GM12891 (cell line): ENCODE results near the gene OR2L8. TPM values are rescaled to one million over a fixed set of nuclear protein-coding genes. Genes with fewer than 3 reads are reported as not detected.

Source experiments
- DNase-seq: peaks from one replicate; pipeline ENCODE4 v3.0.0; 2011; ENCODE audit warnings: low spot score; ENCODE audit not compliant: insufficient read length
- FAIRE-seq: peaks from 2 replicates; lab custom pipeline; 2011; peaks lifted over from hg19 to GRCh38; lab: Jason Lieb, UNC
- PAX5 ChIP-seq: IDR thresholded peaks from 2 replicates; pipeline ENCODE4 v1.6.1; 2011; ENCODE audit warnings: low read length, moderate library complexity, mild to moderate bottlenecking; ENCODE audit not compliant: insufficient read depth, severe bottlenecking
- POLR2A ChIP-seq: IDR thresholded peaks from 2 replicates; pipeline ENCODE4 v1.6.1; 2011; ENCODE audit warnings: low read depth, low read length, control low read depth
- POLR2AphosphoS5 ChIP-seq: IDR thresholded peaks from 2 replicates; pipeline ENCODE4 v1.6.1; 2011; ENCODE audit warnings: low read depth, low read length, control low read depth
- POU2F2 ChIP-seq: IDR thresholded peaks from 2 replicates; pipeline ENCODE4 v1.6.1; 2011; ENCODE audit warnings: low read depth, mild to moderate bottlenecking, control low read depth, low read length, moderate library complexity
- SPI1 ChIP-seq: IDR thresholded peaks from 2 replicates; pipeline ENCODE4 v1.6.1; 2011; ENCODE audit warnings: low read depth, low read length, control low read depth
- TAF1 ChIP-seq: IDR thresholded peaks from 2 replicates; pipeline ENCODE4 v1.6.1; 2011; ENCODE audit warnings: low read depth, low read length, control low read depth
- polyA plus RNA-seq: library from polyadenylated mRNA; unstranded; fragments of >200 nt; gene quantifications from one replicate; pipeline ENCODE4 v1.2.1, GENCODE V29; 2012; ENCODE audit warnings: low read depth, missing spikeins, inconsistent platforms; ENCODE audit not compliant: missing spikeins

The OR2L8 gene
- not detected for polyA plus RNA-seq

GRCh38 chr1:247948558-247948957, at the start of gene OR2L8:
Gene OR2L8, plus strand, starts transcription at chr1:247948858. Its CDS starts 0 bp downstream, at chr1:247948858.
- no peak for DNase-seq
- no peak for TF ChIP-seq PAX5
- TF ChIP-seq POU2F2 = no peak
- no peak for TF ChIP-seq POLR2A
- TF ChIP-seq SPI1 = no peak
- no peak for TF ChIP-seq POLR2AphosphoS5
- FAIRE-seq = no peak

- TF ChIP-seq PAX5 (no peak), POU2F2 (no peak), POLR2AphosphoS5 (no peak)
- DNase-seq = no peak
- no peak for FAIRE-seq
Measured at GRCh38 chr1:247904122-247904521, 44.5 kb upstream of the OR2L8 start.

- no peak for DNase-seq
- TF ChIP-seq PAX5 = no peak
- no peak for TF ChIP-seq POLR2A
- TF ChIP-seq POLR2AphosphoS5 = no peak
- TF ChIP-seq POU2F2 = no peak
- no peak for TF ChIP-seq SPI1
- TF ChIP-seq TAF1 = no peak
- no peak for FAIRE-seq
Measured at GRCh38 chr1:247905181-247905580, 43.5 kb upstream of the OR2L8 start.

GRCh38 chr1:247905910-247906503, 42.7 kb upstream of the OR2L8 start:
- no peak for TF ChIP-seq POLR2A
- TF ChIP-seq SPI1 = no peak
- no peak for TF ChIP-seq PAX5
- no peak for TF ChIP-seq POLR2AphosphoS5
- TF ChIP-seq POU2F2 = no peak
- TF ChIP-seq TAF1 = no peak
- FAIRE-seq (no peak), DNase-seq (no peak)

GRCh38 chr1:247906504-247907047, 42.1 kb upstream of the OR2L8 start:
- FAIRE-seq = no peak
- no peak for TF ChIP-seq POLR2A
- no peak for TF ChIP-seq SPI1
- TF ChIP-seq POU2F2 = no peak
- no peak for DNase-seq

- FAIRE-seq = no peak
- TF ChIP-seq POU2F2 (no peak), TAF1 (no peak), POLR2AphosphoS5 (no peak), SPI1 (no peak), PAX5 (no peak), POLR2A (no peak)
- no peak for DNase-seq
Measured at GRCh38 chr1:247908766-247909165, 39.9 kb upstream of the OR2L8 start.

GRCh38 chr1:247913786-247914185, 34.9 kb upstream of the OR2L8 start:
- no peak for TF ChIP-seq SPI1
- TF ChIP-seq TAF1 = no peak
- no peak for TF ChIP-seq PAX5
- no peak for TF ChIP-seq POLR2A
- no peak for TF ChIP-seq POU2F2
- DNase-seq = no peak
- no peak for FAIRE-seq

- DNase-seq = no peak
- no peak for TF ChIP-seq SPI1
- TF ChIP-seq POU2F2 = no peak
- TF ChIP-seq PAX5 = no peak
- TF ChIP-seq POLR2A = no peak
- no peak for TF ChIP-seq POLR2AphosphoS5
- no peak for TF ChIP-seq TAF1
- no peak for FAIRE-seq
Measured at GRCh38 chr1:247914941-247915662, 33.6 kb upstream of the OR2L8 start.

- FAIRE-seq = no peak
- TF ChIP-seq TAF1 (no peak), POU2F2 (no peak), PAX5 (no peak), POLR2AphosphoS5 (no peak), SPI1 (no peak), POLR2A (no peak)
- no peak for DNase-seq
Measured at GRCh38 chr1:247919952-247920351, 28.7 kb upstream of the OR2L8 start, which contains the start of gene OR2T8. Gene OR2T8, plus strand, starts transcription at chr1:247920252. Its CDS starts 766 bp downstream, at chr1:247921018.

- DNase-seq (no peak), FAIRE-seq (no peak)
- TF ChIP-seq POLR2AphosphoS5 = no peak
- TF ChIP-seq POU2F2 = no peak
- no peak for TF ChIP-seq POLR2A
- TF ChIP-seq SPI1 = no peak
- TF ChIP-seq TAF1 = no peak
- no peak for TF ChIP-seq PAX5
Measured at GRCh38 chr1:247923941-247924340, 24.7 kb upstream of the OR2L8 start.
